SU-DHL-6 (cell line): ENCODE results near the gene TOP2A.

Experiments used
- H2AFZ ChIP-seq: fragments of 200-600 bp; sonication (generic); 2 replicates; pipeline ENCODE4 v1.6.1; 2014; ENCODE audit warnings: low read depth, mild to moderate bottlenecking, moderate library complexity, mixed read lengths, antibody characterized with exemption, low read length; ENCODE audit not compliant: severe bottlenecking
- H3F3A ChIP-seq: fragments of 200-600 bp; shearing (Covaris generic); 2 replicates; pipeline ENCODE4 v1.6.0; 2016; ENCODE audit warnings: antibody characterized with exemption, mild to moderate bottlenecking; ENCODE audit not compliant: insufficient read depth
- H3K27ac ChIP-seq: fragments of 200-600 bp; sonication (generic); 2 replicates; pipeline ENCODE4 v1.5.1; 2016; ENCODE audit warnings: low read depth, mild to moderate bottlenecking, low read length, moderate library complexity, mixed read lengths
- H3K27me3 ChIP-seq: fragments of 200-600 bp; sonication (generic), shearing (Covaris generic); 2 replicates; pipeline ENCODE4 v1.6.0; 2014; ENCODE audit warnings: mild to moderate bottlenecking, low read length
- H3K36me3 ChIP-seq: fragments of 200-600 bp; sonication (generic); 2 replicates; pipeline ENCODE4 v1.6.1; 2014; ENCODE audit warnings: mild to moderate bottlenecking, low read length, mixed read lengths
- H3K4me2 ChIP-seq: fragments of 300-600, 200-600 bp; shearing (Covaris generic), sonication (generic); 2 replicates; pipeline ENCODE4 v1.6.0; 2014; ENCODE audit warnings: low read length, low read depth, mild to moderate bottlenecking; ENCODE audit not compliant: poor library complexity, severe bottlenecking
- H3K4me3 ChIP-seq: fragments of 200-600 bp; sonication (generic); 2 replicates; pipeline ENCODE4 v1.5.1; 2014; ENCODE audit warnings: antibody characterized with exemption, low read length, mild to moderate bottlenecking, mixed read lengths; ENCODE audit not compliant: insufficient read depth, poor library complexity, severe bottlenecking
- H3K79me2 ChIP-seq: fragments of 200-600 bp; sonication (generic); 2 replicates; pipeline ENCODE4 v1.6.1; 2014; ENCODE audit warnings: mild to moderate bottlenecking, low read length, moderate library complexity; ENCODE audit not compliant: insufficient read depth
- H3K9ac ChIP-seq: fragments of 200-600 bp; sonication (generic); 2 replicates; pipeline ENCODE4 v1.7.0; 2014; ENCODE audit warnings: mild to moderate bottlenecking, low read length
- H3K9me2 ChIP-seq: fragments of 200-600 bp; sonication (generic); replicated peaks from 2 replicates; pipeline ENCODE4 v1.6.1; 2014; ENCODE audit warnings: low read length; ENCODE audit not compliant: insufficient read depth
- H3K9me3 ChIP-seq: fragments of 200-600 bp; sonication (generic); 2 replicates; pipeline ENCODE4 v1.6.1; 2014; ENCODE audit warnings: low read length, mixed read lengths; ENCODE audit not compliant: insufficient read depth
- H4K20me1 ChIP-seq: fragments of 200-600 bp; sonication (generic); 2 replicates; pipeline ENCODE4 v1.6.1; 2014; ENCODE audit warnings: low read depth, mild to moderate bottlenecking, antibody characterized with exemption, low read length, moderate library complexity, mixed read lengths
- CTCF ChIP-seq: fragments of 200-600 bp; sonication (generic); IDR thresholded peaks from one replicate; pipeline ENCODE4 v1.5.1; 2017; ENCODE audit warnings: antibody characterized with exemption, mild to moderate bottlenecking, low read length, moderate library complexity; ENCODE audit not compliant: insufficient read depth, poor library complexity, severe bottlenecking
- EZH2phosphoT487 ChIP-seq: fragments of 200-600 bp; sonication (generic), shearing (Covaris generic); conservative IDR thresholded peaks from 2 replicates; pipeline ENCODE4 v1.6.1; 2018; ENCODE audit warnings: mild to moderate bottlenecking, antibody characterized with exemption, low read length, moderate library complexity, mixed read lengths

The TOP2A gene

GRCh38 chr17:40425741-40426140 is 8.0 kb upstream of the TOP2A start:
- H3K79me2 ChIP-seq = no peaks in the 10 kb centered on the region
- H3K27me3 ChIP-seq = no peaks in the 10 kb centered on the region
- H3K27ac ChIP-seq = no peak overlapping the region
- no peaks in the 10 kb centered on the region for H4K20me1 ChIP-seq
- no peak overlapping the region for H3K9ac ChIP-seq
- TF ChIP-seq CTCF (no peak), EZH2phosphoT487 (no peak)
- H3F3A ChIP-seq = no peaks in the 10 kb centered on the region
- H3K36me3 ChIP-seq = no peaks in the 10 kb centered on the region
- no peaks in the 10 kb centered on the region for H3K9me2 ChIP-seq
- H3K4me3 ChIP-seq = no peak overlapping the region
- H3K4me2 ChIP-seq = no peak overlapping the region
- H2AFZ ChIP-seq = no peak overlapping the region
- no peaks in the 10 kb centered on the region for H3K9me3 ChIP-seq

GRCh38 chr17:40422990-40423633 is 5.4 kb upstream of the TOP2A start:
- H3K79me2 ChIP-seq = no peaks in the 10 kb centered on the region
- no peaks in the 10 kb centered on the region for H3K36me3 ChIP-seq
- H3K27me3 ChIP-seq = no peaks in the 10 kb centered on the region
- no peak overlapping the region for H3K9ac ChIP-seq
- H3K4me3 ChIP-seq = no peak overlapping the region
- H3F3A ChIP-seq = 0 out of 2 replicates have a peak, but pooled peaks cover 2% of the 10 kb centered on the region
- H3K9me3 ChIP-seq = no peaks in the 10 kb centered on the region
- no peak overlapping the region for H2AFZ ChIP-seq
- TF ChIP-seq EZH2phosphoT487 (no peak), CTCF (no peak)
- H3K9me2 ChIP-seq = no peaks in the 10 kb centered on the region
- no peaks in the 10 kb centered on the region for H4K20me1 ChIP-seq
- H3K4me2 ChIP-seq = no peak overlapping the region
- H3K27ac ChIP-seq = no peak overlapping the region

GRCh38 chr17:40419559-40420331 is 2.0 kb upstream of the TOP2A start:
- no peak for TF ChIP-seq CTCF
- TF ChIP-seq EZH2phosphoT487 = no peak
- Histone ChIP-seq H3K27ac (no peak overlapping the region), H3K79me2 (peaks cover 26% of the 10 kb centered on the region), H3K9ac (no peak overlapping the region), H3F3A (peaks cover 13% of the 10 kb centered on the region), H3K27me3 (no peaks in the 10 kb centered on the region), H2AFZ (no peak overlapping the region), H3K9me3 (no peaks in the 10 kb centered on the region), H3K36me3 (peaks cover 19% of the 10 kb centered on the region), H3K9me2 (no peaks in the 10 kb centered on the region), H3K4me3 (no peak overlapping the region), H4K20me1 (0 out of 2 replicates have a peak, but pooled peaks cover 4% of the 10 kb centered on the region), H3K4me2 (no peak overlapping the region)
